MM.1S (cell line): Measurements from ENCODE around the gene CRY2.

Source experiments
- CTCF ChIP-seq: fragments of 300-600 bp; sonication (generic); IDR thresholded peaks from 2 replicates; pipeline ENCODE4 v1.5.1; 2016; ENCODE audit warnings: antibody characterized with exemption, low read length, mixed read lengths
- EZH2 ChIP-seq: fragments of 300-600 bp; sonication (generic); optimal IDR thresholded peaks from 2 replicates; pipeline ENCODE3; 2017; ENCODE audit warnings: low read depth, mild to moderate bottlenecking, antibody characterized with exemption, low read length, mixed read lengths

- no peak for TF ChIP-seq EZH2
- no peak for TF ChIP-seq CTCF
Observed at GRCh38 chr11:45832811-45833441, 14.3 kb upstream of the CRY2 start.
